NCI-H460 (cell line): Measurements from ENCODE around the gene TUBGCP2. TPM values are rescaled to one million over a fixed set of nuclear protein-coding genes. Genes with fewer than 3 reads are reported as not detected.

ENCODE experiments used
- DNase-seq: peaks from one replicate; pipeline ENCODE4 v3.0.0-alpha.2; 2016; ENCODE audit warnings: low read depth; ENCODE audit errors: extremely low read depth
- polyA plus RNA-seq: library from polyadenylated mRNA; depleted of rRNA; stranded (reverse); fragments of >200 nt; gene quantifications from 2 replicates; pipeline ENCODE4 v1.2.3, GENCODE V29; 2014; cell fraction: nucleus; rRNA removed
- total RNA-seq: library from RNA; depleted of rRNA; stranded (reverse); fragments of >200 nt; shearing (Covaris generic); gene quantifications from 2 replicates; pipeline ENCODE4 v1.2.3, GENCODE V29; 2014; rRNA removed

The TUBGCP2 gene
- total RNA-seq: 52.9 and 55.9 TPM in 2 replicates
- polyA plus RNA-seq: 58.2 and 71.6 TPM in 2 replicates

DNA sequence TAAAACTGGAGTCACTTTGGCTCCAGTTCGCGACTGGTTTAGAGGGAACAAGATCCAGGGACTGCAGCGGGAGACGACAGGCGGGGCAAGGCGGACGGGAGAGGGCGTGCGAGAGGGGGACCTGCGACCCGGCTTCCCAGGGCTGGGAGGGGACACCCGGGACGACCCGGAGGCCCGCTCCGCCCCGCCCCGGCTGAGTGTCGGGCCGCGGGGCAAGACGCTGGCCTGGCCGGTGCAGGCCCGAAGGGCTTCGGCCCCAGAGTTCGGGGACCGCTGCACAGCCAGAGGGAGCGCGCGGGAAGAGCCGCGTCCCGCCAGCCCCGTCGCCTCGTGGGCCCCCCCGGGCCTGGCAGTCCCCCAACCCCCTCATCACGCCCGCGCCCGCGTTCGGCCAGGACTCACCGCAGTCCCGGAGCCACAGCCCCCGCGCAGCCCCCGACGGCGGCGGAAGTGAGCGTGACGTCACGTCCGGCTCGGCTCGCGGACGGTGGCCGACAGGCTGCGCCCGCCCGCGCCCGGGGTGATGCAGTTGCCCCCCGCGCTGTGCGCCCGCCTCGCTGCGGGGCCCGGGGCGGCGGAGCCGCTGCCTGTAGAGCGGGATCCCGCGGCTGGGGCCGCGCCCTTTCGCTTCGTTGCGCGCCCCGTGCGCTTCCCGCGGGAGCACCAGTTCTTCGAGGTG, at the start of gene TUBGCP2, which contains the start of gene ZNF511:
Gene TUBGCP2, minus strand, starts transcription at position 452 of the 679 bp plus-strand sequence. CDS start 5,931 bp downstream, outside the sequence.
Gene ZNF511, plus strand, starts transcription at position 494 of the 679 bp plus-strand sequence. Its CDS starts 30 bp downstream, at position 524.
- DNase-seq: peak; percentile 72

- DNase-seq: no peak
Observed at GRCh38 chr10:133357285-133358161, 48.9 kb upstream of the TUBGCP2 start, which contains the start of gene FUOM. TSS of gene FUOM (minus strand) at chr10:133358019. CDS start at chr10:133358007, 12 bp downstream.

DNA sequence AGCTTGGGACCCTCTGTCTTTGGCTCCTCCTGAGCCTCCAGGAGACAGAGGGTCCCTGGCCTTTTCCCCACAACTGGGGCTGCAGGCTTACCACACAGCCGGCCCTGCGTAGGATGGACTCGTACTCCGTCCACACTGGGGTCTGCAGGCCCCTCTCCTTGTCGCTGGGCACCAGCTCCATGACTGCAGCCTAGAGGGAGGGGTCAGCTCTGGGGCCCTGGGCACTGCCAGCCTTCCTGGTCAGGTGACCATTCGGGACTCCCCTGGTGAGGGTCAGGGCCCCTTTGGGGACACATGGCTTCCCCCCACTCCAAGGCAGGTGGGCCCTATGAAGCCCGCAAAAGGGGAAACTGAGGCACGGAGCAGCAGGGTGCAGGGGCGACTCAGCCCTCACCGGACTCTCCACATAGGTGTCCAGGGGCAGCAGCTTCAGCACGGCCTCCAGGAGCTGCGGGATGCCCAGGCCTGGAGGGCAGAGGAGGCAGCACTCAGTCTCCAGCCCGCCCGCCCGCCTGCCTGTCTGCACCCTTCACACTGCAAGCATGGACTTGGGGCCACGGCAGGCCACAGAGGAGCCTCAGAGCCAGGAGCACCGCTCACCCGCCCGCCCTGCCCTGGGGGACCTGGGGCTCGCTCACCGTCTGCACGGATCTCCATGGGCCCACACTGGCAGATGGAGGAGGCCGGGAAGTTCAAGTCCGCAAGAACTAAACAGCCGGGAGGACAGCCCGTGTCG, 48.0 kb upstream of the TUBGCP2 start:
- no peak for DNase-seq

- no peak for DNase-seq
Observed at GRCh38 chr10:133355991-133356390, 47.3 kb upstream of the TUBGCP2 start.

DNA sequence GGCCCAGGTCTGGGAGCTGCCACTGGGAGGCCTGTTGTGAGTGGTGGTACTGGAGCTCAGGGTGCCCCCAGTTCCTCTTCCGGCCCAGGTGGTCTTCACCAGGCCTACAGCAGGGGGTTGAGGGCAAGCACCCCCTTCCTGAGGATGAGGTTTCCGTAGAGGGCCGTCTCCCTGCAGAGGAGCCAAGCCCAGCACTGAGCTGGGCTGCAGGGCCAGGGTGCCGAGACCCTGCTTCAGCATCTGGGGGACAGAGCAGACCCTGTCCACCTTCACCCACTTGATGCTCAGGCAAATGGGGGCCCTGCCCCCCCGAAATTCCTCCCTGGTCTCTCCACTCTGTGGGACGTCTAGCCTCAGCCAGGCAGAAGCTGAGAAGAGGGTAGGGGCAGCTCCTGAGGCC, 46.6 kb upstream of the TUBGCP2 start:
- DNase-seq: no peak

DNA sequence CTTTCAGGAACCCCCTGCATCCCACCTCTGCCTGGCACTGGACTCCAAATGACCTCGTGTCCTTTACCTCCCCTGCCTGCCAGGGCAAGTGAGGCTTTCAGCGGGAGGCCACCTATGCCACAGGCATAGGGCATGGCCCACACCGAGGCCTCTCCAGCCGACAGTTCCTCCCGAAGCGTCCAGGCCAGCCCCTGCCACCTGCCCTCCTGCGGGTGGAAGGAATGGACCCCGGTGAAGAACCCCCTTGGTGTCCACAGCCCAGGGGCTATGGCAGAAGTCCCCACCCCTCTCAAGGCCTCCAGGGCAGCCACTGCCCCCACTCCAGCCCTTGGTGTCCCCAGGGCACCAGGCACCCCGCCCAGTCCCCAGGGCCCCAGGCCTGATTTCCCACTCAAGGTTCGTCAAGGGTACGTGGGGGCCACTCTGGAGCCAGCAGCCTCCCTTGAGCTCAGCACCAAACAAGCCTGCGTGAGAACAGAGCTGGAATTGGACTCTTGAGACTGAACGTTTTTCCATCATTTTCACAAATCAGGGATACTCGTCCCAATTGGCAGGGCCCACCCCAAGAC, 46.1 kb upstream of the TUBGCP2 start:
- no peak for DNase-seq

GRCh38 chr10:133353988-133354605, 45.4 kb upstream of the TUBGCP2 start:
- no peak for DNase-seq

- DNase-seq: no peak
Observed at GRCh38 chr10:133353202-133353959, 44.7 kb upstream of the TUBGCP2 start.

- no peak for DNase-seq
Observed at GRCh38 chr10:133351408-133352318, 43.0 kb upstream of the TUBGCP2 start.

- no peak for DNase-seq
Observed at GRCh38 chr10:133350950-133351329, 42.3 kb upstream of the TUBGCP2 start.

- DNase-seq: no peak
Observed at GRCh38 chr10:133350283-133350949, 41.7 kb upstream of the TUBGCP2 start.

- DNase-seq: no peak
Observed at GRCh38 chr10:133349577-133350011, 40.9 kb upstream of the TUBGCP2 start.

DNA sequence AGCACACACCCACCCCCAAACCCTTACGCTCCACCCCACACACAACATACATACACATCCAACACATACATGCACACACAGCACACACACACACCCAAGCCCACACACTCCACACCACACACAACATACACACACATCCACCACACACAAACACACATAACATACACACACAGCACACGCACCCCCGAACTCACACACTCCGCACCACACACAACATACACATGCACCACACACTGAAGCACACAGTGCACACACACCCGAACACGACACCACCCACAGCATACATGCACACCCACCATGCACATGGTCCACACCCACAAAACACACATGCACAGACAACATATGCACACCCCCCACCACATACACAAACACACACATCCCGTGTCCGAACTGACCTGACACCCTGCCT, 40.5 kb upstream of the TUBGCP2 start:
- DNase-seq: no peak

DNA sequence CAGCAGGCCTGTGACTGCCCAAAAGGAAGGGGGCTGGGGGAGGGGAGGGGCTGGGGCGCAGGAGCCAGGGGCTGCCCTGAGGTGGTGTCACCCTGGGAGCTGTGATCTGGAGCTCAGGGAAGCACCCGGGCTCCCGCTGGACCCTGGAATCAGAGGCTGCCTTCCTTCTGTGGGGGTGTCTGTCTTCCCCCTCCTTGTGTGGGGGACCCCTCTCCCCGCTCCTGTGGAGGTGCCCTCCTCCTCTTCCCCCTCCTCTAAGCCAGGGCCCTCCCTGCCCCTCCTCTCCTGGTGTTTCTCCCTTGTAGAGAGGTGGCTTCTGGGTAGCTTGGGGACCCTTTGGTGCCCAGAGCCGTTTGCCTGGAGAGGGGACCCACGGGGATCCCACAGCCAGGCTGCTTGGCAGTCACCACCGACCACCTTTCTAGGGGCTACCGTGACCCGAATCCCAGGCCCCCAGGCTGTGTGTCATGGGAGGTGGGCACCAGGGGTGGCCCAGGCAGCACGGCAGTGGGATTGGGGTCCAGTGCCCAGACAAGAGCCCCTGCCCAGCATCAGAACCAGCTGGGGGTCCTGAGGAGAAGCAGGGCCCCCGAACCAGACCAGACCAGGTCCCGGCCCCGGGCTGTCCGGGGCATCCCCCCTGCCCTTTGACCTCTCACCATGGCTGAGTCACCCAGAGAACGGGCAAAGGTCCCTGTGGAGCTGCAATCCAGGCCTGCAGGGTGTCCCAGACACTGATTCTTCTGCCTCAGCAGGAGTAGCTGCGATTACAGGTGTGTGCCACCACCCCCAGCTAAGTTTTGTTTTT, 39.2 kb upstream of the TUBGCP2 start:
- DNase-seq: no peak

GRCh38 chr10:133346413-133346812, 37.7 kb upstream of the TUBGCP2 start:
- DNase-seq: no peak

GRCh38 chr10:133344236-133344635, 35.6 kb upstream of the TUBGCP2 start:
- DNase-seq: no peak

DNA sequence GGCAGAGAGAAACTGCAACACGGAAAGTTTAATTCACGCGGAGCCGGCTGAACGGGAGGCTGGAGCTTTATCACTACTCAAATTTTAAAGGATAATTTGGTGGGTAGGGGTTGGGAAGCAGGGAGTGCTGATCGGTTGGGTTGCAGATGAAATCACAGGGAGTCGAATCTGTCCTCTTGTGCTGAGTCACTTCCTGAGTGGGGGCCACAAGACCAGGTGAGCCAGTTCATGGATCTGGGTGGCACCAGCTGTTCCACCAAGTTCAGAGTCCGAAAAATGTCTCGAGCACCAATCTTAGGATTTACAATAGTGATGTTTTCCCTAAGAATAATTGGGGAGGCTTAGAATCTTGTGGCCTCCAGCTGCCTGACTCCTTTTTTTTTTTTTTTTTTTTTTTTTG, 34.9 kb upstream of the TUBGCP2 start:
- no peak for DNase-seq
